Activated T-cell treated with anti-CD3 and anti-CD28 coated beads, Interleukin-2, amount 50 U/mL, for 4 hours (primary cell): ENCODE results near the gene NFATC2. TPM values are rescaled to one million over a fixed set of nuclear protein-coding genes. Genes with fewer than 3 reads are reported as not detected.

Source experiments
- ATAC-seq, 2 donors: fragments of 200-7000 bp; cut with Tn5 transposase; one replicate each; pipeline ENCODE4 v1.10.0; 2021
- DNase-seq: peaks from one replicate; pipeline ENCODE4 v3.0.0-alpha.2; 2020
- H3K27me3 Mint-ChIP-seq: one replicate; pipeline ENCODE4 v1.8.0; 2021; ENCODE audit warnings: low read depth, mixed read lengths
- H3K36me3 Mint-ChIP-seq: one replicate; pipeline ENCODE4 v1.8.0; 2022; ENCODE audit warnings: mixed read lengths; ENCODE audit not compliant: insufficient read depth
- H3K4me1 Mint-ChIP-seq: one replicate; pipeline ENCODE4 v1.8.0; 2021; ENCODE audit warnings: low read depth, mixed read lengths
- H3K4me3 Mint-ChIP-seq: one replicate; pipeline ENCODE4 v1.8.0; 2021; ENCODE audit warnings: mild to moderate bottlenecking, moderate library complexity, mixed read lengths
- H3K9me3 Mint-ChIP-seq: one replicate; pipeline ENCODE4 v1.8.0; 2021; ENCODE audit warnings: mixed read lengths
- total RNA-seq, 3 donors: library from RNA; stranded (reverse); gene quantifications; one replicate each; pipeline ENCODE4 v1.2.1, GENCODE V29; 2021

The NFATC2 gene
- total RNA-seq, 3 donors from 2014 or later, result 48.3 to 51.4 (median 48.9) TPM

DNA sequence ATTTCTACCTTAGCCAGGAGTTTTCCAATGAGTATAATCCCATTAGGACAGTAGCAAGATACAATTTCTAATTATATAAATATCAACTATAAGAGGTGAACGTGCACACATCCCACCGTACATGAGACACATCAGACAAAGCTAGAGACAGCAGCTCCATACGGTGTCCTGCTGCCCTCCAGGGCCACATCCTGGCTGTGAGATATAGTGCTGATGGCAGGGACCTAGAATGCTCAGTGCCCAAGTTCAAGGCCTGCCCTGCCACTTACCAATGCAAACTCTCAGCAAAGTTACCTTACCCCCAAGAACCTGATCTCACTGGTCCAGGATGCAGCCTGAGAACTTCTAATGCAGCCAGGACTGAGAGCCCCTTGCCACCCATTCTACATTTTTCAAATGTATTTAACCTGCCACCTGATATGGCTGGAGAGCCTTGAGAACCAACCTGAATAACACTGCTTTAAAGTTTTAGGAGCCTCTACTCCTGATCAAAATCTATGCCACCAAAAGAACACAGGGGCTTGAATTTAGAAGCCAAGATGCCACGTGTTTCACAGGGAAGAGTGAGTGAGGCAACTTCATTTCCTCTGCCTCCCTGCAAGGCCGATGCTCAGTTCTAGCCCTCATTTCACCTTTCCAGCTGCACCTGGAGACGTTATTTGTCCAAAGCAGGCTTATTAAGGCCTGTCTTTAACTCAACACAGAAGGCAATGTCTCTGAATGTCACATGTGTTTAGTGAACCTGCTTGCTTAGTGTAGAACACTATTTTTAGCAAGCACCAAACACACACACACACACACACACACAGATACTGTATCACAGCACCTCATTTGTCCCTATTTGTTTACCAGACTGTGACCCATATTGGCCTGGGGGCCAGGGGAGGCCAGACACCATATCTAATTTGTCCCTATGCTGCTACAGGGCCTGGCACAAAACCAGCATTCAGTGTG is 6.1 kb downstream of the NFATC2 start:
- Mint-ChIP-seq H3K9me3 (no peaks in the 10 kb centered on the region), H3K36me3 (peaks cover 46% of the 10 kb centered on the region), H3K4me1 (peaks cover 93% of the 10 kb centered on the region), H3K4me3 (peak overlapping the region; percentile 54), H3K27me3 (no peaks in the 10 kb centered on the region)
- ATAC-seq, result no peak
- no peak for DNase-seq

DNA sequence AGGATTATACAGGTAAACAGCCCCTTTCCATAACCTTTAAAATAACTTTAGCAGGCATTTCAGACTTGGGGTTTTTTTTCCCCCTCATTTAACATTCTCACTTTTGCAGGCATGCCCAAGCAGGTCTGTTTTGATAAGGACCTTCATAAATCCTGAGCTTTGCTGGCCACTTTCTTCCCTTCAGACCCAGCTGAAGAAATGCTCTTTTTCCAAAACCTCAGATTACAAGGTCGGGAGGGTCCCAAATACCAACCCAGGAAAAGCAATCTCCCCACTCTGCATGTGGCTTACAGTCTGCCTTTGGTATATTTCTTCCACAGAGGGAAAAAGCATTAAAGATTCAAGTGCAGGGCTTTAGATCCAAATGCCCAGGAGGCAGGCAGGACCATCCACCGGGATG is 6.8 kb downstream of the NFATC2 start:
- ATAC-seq, result no peak
- no peaks in the 10 kb centered on the region for H3K9me3 Mint-ChIP-seq
- no peak for DNase-seq
- H3K4me1 Mint-ChIP-seq, result peaks cover 94% of the 10 kb centered on the region
- H3K36me3 Mint-ChIP-seq, result peaks cover 47% of the 10 kb centered on the region
- no peaks in the 10 kb centered on the region for H3K27me3 Mint-ChIP-seq
- peak overlapping the region; percentile 50 for H3K4me3 Mint-ChIP-seq

DNA sequence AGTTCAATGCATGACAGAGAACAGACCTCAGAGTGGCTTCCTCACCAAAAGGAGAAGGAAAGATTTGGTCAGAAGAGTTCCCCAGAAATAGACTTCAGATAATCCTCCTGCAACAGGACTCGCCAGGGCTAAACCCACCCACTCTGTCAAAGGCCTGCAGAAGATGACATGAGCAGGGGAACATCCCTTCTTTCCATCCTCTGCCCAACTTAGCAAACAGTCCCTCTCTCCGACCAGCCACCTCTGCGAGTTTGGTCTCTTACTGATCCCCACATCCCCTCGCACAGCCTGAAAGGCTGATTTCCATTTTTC is 7.5 kb downstream of the NFATC2 start:
- Mint-ChIP-seq H3K27me3 (no peaks in the 10 kb centered on the region), H3K4me1 (peaks cover 94% of the 10 kb centered on the region), H3K4me3 (peak overlapping the region; percentile 50), H3K36me3 (peaks cover 45% of the 10 kb centered on the region), H3K9me3 (no peaks in the 10 kb centered on the region)
- ATAC-seq, result no peak
- no peak for DNase-seq

DNA sequence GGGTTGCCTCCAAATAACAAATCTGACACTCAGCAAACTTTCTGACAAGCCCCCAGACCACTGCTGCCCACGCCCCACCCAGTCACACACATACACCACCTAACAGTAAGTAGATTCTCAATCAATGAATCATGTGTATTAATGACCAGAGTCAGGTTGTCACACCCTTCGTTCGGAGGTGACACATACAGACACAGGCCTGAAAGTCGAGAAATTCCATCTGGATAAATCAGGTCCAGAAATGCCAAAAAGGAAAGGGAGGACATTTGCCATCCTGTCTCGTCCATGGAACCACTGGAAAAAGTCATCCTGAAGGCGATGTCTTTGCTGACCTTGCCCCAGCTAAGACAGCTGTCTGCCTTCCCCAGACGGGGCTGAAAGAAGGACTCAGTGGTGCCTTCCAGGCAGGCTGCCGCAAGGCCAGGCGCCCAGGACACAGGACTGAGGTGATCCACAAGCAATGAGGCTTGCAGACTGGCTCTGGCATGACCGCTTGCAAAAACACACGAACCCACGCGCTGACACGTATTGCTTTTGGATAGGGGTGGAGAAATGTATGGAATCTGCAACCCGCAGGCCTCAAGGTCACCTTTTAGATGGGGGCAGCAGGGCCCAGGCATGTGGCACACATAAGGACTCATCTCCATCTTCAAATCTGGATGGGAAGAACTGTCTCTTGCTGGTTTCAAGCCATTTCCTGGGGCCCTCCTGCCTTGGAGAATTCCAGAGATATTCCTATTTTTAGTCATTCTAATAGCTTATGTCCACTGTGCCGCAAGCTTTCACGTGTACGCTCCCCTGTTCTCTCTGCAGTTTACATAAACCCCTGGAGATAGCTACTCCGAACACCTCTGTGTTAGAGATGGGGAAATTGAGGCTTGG is 9.0 kb downstream of the NFATC2 start:
- Mint-ChIP-seq H3K4me3 (peak overlapping the region; percentile 35), H3K4me1 (peaks cover 95% of the 10 kb centered on the region), H3K36me3 (peaks cover 39% of the 10 kb centered on the region), H3K9me3 (no peaks in the 10 kb centered on the region), H3K27me3 (no peaks in the 10 kb centered on the region)
- ATAC-seq, result no peak
- DNase-seq, result no peak

DNA sequence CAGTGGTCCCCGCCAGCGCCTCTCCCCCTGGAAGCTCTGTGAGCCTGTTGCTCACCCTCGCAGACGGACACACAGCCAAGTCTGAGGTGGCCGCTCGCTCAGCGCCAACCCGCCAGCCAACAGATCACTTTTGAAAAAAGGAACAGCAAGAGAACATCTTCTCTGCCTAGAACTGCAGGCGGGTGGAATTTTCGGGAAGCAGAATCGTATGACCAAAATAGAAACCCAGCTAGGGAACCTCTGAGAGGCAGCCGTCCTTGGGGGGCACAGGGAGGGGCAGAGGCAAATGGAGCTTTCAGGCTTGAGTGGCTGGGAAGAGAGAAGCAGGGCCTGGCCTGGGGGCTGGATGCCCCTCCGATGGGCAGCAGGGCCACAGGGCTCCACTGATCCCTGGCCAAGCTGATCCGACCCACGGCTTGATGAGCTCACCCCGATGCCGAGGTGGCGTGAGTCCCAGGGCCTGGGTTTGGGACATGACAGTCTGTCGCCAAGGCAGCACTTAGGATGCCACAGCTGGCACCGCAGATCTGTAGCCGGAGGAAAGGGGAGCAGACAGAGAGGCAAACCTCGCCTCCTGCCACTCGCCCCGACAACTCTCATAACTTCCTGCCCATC is 9.8 kb downstream of the NFATC2 start:
- Mint-ChIP-seq H3K27me3 (no peaks in the 10 kb centered on the region), H3K9me3 (no peaks in the 10 kb centered on the region), H3K36me3 (peaks cover 32% of the 10 kb centered on the region), H3K4me1 (peaks cover 95% of the 10 kb centered on the region), H3K4me3 (peak overlapping the region; percentile 42)
- no peak for DNase-seq
- no peak for ATAC-seq

DNA sequence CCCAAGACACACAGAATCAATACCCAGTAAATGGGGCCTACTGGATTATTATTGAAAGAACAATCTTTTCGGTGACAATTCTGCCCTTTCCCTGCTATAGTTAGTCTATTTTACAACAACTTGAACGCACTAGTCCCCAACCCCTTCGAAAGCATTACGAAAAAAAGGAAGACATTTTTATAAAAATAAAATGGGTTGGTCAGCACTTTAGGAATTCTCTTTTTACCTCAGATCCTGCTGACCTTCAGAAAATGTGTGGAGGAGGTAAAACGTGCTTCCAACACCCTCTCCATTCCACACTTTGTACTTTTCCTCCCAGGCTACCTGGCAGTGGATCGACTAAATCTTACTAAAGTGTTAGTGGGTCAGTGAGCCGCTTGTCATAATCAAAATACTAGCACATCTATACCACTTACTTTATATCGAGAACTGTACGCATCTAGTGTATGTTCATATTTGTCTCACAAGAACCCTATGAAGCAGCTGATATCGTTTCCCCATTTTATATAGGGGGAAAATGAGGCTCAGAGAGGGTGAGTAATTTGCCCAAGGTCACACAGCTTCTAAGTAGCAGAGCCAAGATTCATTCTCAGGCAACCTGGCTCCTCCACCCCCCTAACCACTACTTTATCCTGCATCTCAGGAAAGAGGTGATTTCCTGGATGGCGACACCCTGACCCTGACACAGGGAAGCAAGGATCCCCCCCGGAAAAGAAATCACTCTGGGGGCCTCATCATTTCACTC is 10.6 kb downstream of the NFATC2 start:
- Mint-ChIP-seq H3K27me3 (no peaks in the 10 kb centered on the region), H3K4me3 (peak overlapping the region; percentile 82), H3K9me3 (no peaks in the 10 kb centered on the region), H3K4me1 (peaks cover 96% of the 10 kb centered on the region), H3K36me3 (peaks cover 34% of the 10 kb centered on the region)
- DNase-seq (no peak), ATAC-seq (no peak)

DNA sequence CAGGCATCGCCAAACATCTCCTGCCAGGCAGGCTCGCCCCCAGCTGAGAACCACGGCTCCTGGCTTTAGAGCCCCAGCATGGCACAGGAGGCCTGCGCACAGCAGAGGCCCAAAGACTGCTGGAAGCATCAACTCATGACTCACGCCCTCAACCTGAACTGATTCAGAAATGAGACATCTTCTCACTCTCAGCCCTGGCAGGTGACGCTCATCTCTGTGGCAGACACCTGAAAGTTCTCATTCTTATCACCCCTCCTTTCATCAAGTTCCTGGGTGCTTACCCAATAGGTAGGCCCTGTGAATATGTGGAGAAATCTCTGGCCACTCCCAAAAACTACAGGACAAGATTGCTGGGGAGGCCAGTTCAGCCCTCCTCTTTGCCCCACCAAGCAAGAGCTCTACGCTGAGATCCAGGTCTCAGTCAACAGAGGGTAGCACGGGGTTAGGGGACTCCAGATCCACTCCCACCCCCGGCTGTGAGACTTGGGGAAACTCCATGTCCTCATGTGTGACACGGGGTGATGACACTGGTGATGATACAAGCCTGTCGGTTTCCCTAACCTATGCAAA is 11.3 kb downstream of the NFATC2 start:
- Mint-ChIP-seq H3K36me3 (peaks cover 27% of the 10 kb centered on the region), H3K9me3 (no peaks in the 10 kb centered on the region), H3K4me3 (peak overlapping the region; percentile 82), H3K27me3 (no peaks in the 10 kb centered on the region), H3K4me1 (peaks cover 96% of the 10 kb centered on the region)
- DNase-seq, result peak; percentile 67
- ATAC-seq, result peak; percentile 77

DNA sequence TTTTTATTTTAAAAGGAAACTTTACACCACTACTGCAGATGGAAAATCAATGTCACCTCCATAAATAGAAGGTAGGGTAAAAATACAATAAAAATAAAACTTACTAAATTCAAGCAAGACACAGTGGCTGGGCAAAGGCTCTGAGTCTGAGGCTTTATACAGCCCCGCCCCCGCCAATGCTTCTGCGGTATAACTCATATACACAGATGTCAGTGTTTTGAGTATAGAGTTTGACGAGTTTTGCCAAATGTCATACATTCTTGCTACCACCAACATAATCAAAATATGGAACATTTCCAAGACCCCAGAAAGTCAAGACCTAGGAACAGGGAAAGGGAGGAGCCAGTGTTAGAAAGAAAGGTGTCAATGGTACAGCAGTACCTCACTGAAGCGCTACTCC is 12.8 kb downstream of the NFATC2 start:
- no peaks in the 10 kb centered on the region for H3K9me3 Mint-ChIP-seq
- H3K36me3 Mint-ChIP-seq, result peaks cover 25% of the 10 kb centered on the region
- DNase-seq (peak; percentile 75), ATAC-seq (peak; percentile 10 to 11)
- H3K4me1 Mint-ChIP-seq, result peaks cover 96% of the 10 kb centered on the region
- no peaks in the 10 kb centered on the region for H3K27me3 Mint-ChIP-seq
- H3K4me3 Mint-ChIP-seq, result peak overlapping the region; percentile 82

DNA sequence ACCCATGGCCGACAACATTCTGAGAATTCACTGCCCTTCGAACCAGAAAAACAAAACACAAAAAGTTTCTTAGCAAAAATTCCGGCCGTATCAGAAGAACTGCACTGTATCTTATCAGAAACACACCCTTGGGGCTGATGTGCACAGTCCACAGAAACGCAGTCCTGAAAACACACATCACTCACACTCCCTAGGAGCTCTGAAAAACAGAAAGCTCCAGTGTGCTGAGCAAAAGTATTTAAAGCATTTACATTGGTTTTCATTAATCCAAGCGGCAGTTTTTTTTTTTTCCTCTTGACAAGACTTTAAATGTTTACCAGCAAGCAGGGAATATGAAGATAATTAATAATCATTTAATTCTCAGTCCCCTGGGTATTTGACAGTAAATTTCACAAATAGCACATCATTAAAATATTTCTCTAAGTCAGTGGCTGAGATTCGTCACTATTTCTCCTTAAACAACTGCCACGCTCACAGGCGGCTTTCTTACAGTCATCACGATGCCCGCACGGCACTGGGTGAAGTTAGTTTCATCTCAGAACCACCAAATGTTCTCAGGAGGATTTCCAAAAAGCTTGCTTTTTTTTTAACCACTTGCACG is 13.3 kb downstream of the NFATC2 start:
- DNase-seq (peak; percentile 39), ATAC-seq (no peak)
- H3K27me3 Mint-ChIP-seq, result no peaks in the 10 kb centered on the region
- H3K4me1 Mint-ChIP-seq, result peaks cover 98% of the 10 kb centered on the region
- peak overlapping the region; percentile 82 for H3K4me3 Mint-ChIP-seq
- peaks cover 23% of the 10 kb centered on the region for H3K36me3 Mint-ChIP-seq
- no peaks in the 10 kb centered on the region for H3K9me3 Mint-ChIP-seq

DNA sequence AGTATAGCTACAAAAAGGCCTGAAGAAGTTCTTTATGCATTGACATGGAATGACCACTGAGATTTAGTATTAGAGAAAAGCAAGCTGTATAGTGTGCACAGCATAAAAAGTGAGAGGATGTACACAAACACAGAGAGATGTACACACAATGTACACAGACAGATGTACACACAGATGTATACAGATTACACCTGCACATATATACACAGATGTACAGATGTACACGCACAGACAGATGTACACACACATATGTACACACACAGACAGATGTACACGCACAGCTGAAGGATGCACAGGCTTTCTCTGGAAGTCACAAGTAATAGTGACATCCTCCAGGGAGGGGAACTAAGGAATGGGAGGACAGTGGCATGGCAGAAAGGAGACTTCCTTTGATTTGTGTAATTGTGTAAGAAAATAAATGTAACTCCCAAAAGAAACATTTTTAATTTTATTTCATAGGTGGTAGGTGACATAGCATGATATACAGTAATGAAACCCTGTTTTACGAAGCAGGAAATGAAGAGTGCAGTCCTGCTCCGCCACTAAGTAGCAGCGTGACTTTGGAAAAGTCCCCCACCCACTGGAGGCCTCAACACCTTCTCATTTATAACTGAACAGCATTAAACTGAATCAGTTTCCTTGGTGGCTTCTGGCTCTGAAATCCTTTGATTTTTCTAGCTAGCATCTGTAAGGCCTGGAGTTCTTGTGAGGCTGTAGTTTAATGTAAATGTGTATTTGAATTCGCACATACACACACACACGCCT is 14.1 kb downstream of the NFATC2 start:
- ATAC-seq, result peak; percentile 46 to 48
- Mint-ChIP-seq H3K9me3 (no peaks in the 10 kb centered on the region), H3K27me3 (no peaks in the 10 kb centered on the region), H3K4me1 (peaks cover 96% of the 10 kb centered on the region), H3K4me3 (peak overlapping the region; percentile 82), H3K36me3 (peaks cover 20% of the 10 kb centered on the region)
- peak; percentile 51 for DNase-seq

DNA sequence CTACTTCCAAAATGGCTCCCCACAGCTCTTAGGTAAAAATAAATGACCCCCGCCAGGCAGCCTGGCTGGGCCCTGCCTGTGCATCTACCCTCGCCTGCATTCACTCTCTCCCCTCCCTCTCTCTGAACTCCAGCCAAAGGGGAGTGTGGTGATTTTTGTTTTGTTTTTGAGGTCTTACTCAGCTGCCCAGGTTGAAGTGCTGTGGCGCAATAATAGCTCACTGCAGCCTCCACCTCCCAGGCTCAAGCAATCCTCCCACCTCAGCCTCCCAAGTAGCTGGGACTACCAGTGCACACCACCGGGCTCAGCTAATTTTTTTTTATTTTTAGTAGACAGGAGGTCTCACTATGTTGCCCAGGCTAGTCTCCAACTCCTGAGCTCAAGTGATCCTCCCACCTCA is 15.8 kb downstream of the NFATC2 start:
- H3K36me3 Mint-ChIP-seq, result peaks cover 25% of the 10 kb centered on the region
- H3K4me1 Mint-ChIP-seq, result peaks cover 89% of the 10 kb centered on the region
- peak overlapping the region; percentile 77 for H3K4me3 Mint-ChIP-seq
- H3K9me3 Mint-ChIP-seq, result no peaks in the 10 kb centered on the region
- no peaks in the 10 kb centered on the region for H3K27me3 Mint-ChIP-seq
- no peak for DNase-seq
- no peak for ATAC-seq

DNA sequence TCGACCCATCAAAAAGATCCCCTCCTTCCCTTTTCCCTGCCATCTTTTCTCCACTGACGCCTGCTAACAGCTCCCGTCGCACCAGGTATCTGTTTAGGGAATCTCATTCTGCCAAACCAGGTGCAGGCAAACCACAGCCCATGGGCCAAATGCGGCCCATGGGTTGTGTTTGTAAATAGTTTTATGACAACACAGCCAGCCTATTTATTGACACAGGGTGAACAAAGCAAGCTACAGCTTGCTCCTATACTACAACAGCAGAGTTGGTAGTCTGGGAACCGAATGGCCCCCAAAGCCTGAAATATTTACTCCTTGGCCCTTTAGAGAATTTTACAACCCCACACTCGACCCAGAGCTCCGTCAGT is 16.4 kb downstream of the NFATC2 start:
- ATAC-seq, result no peak
- peaks cover 27% of the 10 kb centered on the region for H3K36me3 Mint-ChIP-seq
- peak overlapping the region; percentile 77 for H3K4me3 Mint-ChIP-seq
- H3K4me1 Mint-ChIP-seq, result peaks cover 85% of the 10 kb centered on the region
- no peaks in the 10 kb centered on the region for H3K9me3 Mint-ChIP-seq
- H3K27me3 Mint-ChIP-seq, result no peaks in the 10 kb centered on the region
- DNase-seq, result no peak
